IPS-20b (cell line): Measurements from ENCODE around the gene SNRPA1.

ENCODE experiments used
- H3K27ac ChIP-seq: one replicate; pipeline ENCODE4 v1.5.1; 2013; ENCODE audit warnings: low read length
- H3K27me3 ChIP-seq: 2 replicates; pipeline ENCODE4 v1.6.1; 2013; ENCODE audit warnings: mild to moderate bottlenecking, low read length, inconsistent platforms; ENCODE audit not compliant: insufficient read depth
- H3K36me3 ChIP-seq: 2 replicates; pipeline ENCODE4 v1.6.1; 2013; ENCODE audit warnings: low read depth, mild to moderate bottlenecking, inconsistent platforms, low read length, moderate library complexity; ENCODE audit not compliant: insufficient read depth
- H3K4me1 ChIP-seq: 2 replicates; pipeline ENCODE4 v1.6.1; 2013; ENCODE audit warnings: mild to moderate bottlenecking, control low read depth, inconsistent platforms, low read length, moderate library complexity; ENCODE audit not compliant: insufficient read depth
- H3K4me3 ChIP-seq: 2 replicates; pipeline ENCODE4 v1.5.1; 2013; ENCODE audit warnings: mild to moderate bottlenecking, low read length, inconsistent platforms
- H3K9ac ChIP-seq: 2 replicates; pipeline ENCODE4 v1.6.1; 2013; ENCODE audit warnings: low read depth, mild to moderate bottlenecking, inconsistent platforms, low read length, moderate library complexity
- H3K9me3 ChIP-seq: 2 replicates; pipeline ENCODE4 v1.6.1; 2013; ENCODE audit warnings: mild to moderate bottlenecking, low read depth, low read length, inconsistent platforms; ENCODE audit not compliant: insufficient read depth

Gene SNRPA1

GRCh38 chr15:101242999-101243336, 52.1 kb downstream of the SNRPA1 start:
- Histone ChIP-seq H3K27ac (no peak overlapping the region), H3K9ac (no peak overlapping the region), H3K4me1 (peaks cover 29% of the 10 kb centered on the region), H3K4me3 (no peak overlapping the region), H3K27me3 (no peaks in the 10 kb centered on the region), H3K9me3 (no peaks in the 10 kb centered on the region), H3K36me3 (peaks cover 32% of the 10 kb centered on the region)

DNA sequence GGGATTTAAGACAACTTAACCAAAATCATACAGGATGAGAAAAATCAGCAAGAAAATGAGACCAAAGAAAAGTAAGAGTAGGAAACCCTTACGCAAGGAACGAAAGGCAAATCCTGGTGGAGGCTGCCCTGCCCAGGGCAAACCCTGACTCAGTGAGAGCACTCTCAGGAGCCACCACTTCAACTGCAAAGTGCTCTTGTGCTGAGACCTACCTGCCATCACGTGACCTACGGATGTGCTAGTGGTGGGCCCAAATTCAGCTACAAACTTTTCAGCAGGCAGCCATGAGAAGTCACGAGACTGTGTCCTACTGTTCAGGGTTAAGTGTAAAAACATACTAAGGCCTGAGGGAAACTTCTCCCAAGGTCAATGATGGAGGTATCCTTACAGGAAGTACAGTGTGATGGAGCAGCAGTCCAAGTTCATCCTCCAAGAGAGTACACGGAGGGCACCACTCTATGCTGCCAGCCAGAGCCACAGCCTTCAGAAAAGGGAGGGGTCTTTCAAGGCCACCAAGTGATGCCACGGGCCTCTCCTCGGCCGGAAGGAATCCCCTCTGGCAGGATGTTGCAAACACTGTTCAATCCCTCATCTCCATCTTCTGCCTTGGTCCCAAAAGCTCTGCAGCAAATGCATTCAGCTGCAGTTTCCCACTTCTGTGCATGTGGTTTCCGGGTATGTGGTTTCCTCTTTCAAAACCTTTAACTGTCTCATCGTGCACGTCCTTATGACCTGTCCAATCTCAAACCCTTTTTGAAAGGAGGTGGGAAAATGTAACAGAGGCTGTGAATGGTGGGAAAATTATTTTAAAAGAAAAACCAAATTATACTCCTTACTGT, 52.7 kb downstream of the SNRPA1 start:
- H3K27ac ChIP-seq, result no peak overlapping the region
- H3K36me3 ChIP-seq, result peaks cover 27% of the 10 kb centered on the region
- no peaks in the 10 kb centered on the region for H3K9me3 ChIP-seq
- H3K27me3 ChIP-seq, result no peaks in the 10 kb centered on the region
- no peak overlapping the region for H3K9ac ChIP-seq
- H3K4me3 ChIP-seq, result no peak overlapping the region
- H3K4me1 ChIP-seq, result peaks cover 28% of the 10 kb centered on the region

GRCh38 chr15:101240358-101240757, 54.7 kb downstream of the SNRPA1 start:
- Histone ChIP-seq H3K4me1 (peaks cover 28% of the 10 kb centered on the region), H3K36me3 (peaks cover 12% of the 10 kb centered on the region), H3K9ac (no peak overlapping the region), H3K27me3 (no peaks in the 10 kb centered on the region), H3K27ac (no peak overlapping the region), H3K4me3 (no peak overlapping the region), H3K9me3 (no peaks in the 10 kb centered on the region)

GRCh38 chr15:101239724-101240136, 55.3 kb downstream of the SNRPA1 start:
- Histone ChIP-seq H3K27ac (no peak overlapping the region), H3K4me1 (peaks cover 26% of the 10 kb centered on the region), H3K9ac (no peak overlapping the region), H3K27me3 (no peaks in the 10 kb centered on the region), H3K4me3 (no peak overlapping the region), H3K36me3 (peaks cover 18% of the 10 kb centered on the region), H3K9me3 (no peaks in the 10 kb centered on the region)

DNA sequence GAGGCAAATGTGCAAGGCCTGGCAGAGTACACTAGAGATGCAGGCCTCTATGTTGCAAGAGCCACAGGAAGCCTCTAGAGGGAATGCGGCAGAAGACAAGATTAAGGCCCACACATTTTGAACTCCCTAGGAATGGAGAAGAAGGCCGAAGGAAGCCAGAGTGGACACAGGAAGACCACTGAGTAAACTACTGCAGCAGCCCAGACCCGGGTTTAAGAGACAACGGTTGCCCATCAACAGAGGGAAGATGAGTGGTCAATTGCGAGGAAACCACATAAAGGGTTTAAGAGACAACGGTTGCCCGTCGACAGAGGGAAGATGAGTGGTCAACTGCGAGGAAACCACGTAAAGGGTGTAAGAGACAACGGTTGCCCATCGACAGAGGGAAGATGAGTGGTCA, 57.8 kb downstream of the SNRPA1 start:
- H3K27me3 ChIP-seq, result no peaks in the 10 kb centered on the region
- no peak overlapping the region for H3K4me3 ChIP-seq
- no peak overlapping the region for H3K27ac ChIP-seq
- peaks cover 37% of the 10 kb centered on the region for H3K36me3 ChIP-seq
- H3K9me3 ChIP-seq, result no peaks in the 10 kb centered on the region
- H3K4me1 ChIP-seq, result peaks cover 11% of the 10 kb centered on the region; the same call in 1 of the 2 replicates
- H3K9ac ChIP-seq, result no peak overlapping the region

DNA sequence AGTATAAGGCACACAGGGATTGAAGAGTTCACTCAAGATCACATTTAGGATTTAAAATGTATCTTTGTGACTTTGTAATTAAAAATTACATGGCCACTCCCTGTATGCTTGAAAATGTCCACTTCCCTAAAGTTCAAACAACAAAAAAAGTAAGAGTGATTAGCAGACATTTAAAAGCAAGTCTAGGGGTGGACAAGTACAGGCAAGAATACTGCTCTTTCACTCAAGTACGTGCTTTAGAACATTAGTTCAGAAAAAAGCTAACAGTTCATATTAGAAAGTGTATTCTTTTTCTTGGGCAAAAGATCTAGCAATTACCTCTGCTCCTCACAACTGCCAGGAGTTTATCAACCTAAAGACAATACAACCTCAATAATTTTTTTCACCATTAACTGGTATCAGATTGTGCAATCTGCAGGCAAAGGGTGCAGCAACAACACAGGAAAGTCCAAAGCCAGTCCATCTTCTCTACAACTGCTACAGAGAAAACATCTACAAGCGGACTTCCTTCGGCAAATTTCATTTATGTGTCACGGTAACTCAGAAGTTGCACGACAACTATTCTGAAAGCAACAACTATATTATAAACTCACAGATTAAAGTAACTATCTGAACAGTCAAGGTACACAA, 61.3 kb downstream of the SNRPA1 start:
- Histone ChIP-seq H3K27me3 (no peaks in the 10 kb centered on the region), H3K36me3 (peaks cover 50% of the 10 kb centered on the region), H3K4me1 (no peaks in the 10 kb centered on the region), H3K9me3 (no peaks in the 10 kb centered on the region), H3K4me3 (no peak overlapping the region), H3K27ac (no peak overlapping the region), H3K9ac (no peak overlapping the region)

- Histone ChIP-seq H3K4me3 (no peak overlapping the region), H3K27me3 (no peaks in the 10 kb centered on the region), H3K9ac (no peak overlapping the region), H3K27ac (no peak overlapping the region), H3K4me1 (peaks cover 4% of the 10 kb centered on the region; the same call in 1 of the 2 replicates), H3K36me3 (peaks cover 56% of the 10 kb centered on the region), H3K9me3 (no peaks in the 10 kb centered on the region)
Observed at GRCh38 chr15:101232677-101233076, 62.4 kb downstream of the SNRPA1 start.
